B cell (primary cell): ENCODE measurements around the gene MYEF2. TPM values are rescaled to one million over a fixed set of nuclear protein-coding genes. Genes with fewer than 3 reads are reported as not detected.

Experiments
- ATAC-seq: fragments of 200-7000 bp; cut with Tn5 transposase; one replicate; pipeline ENCODE4 v1.10.0; 2021; ENCODE audit warnings: low read depth, mild to moderate bottlenecking, moderate number of reproducible peaks, moderate library complexity
- CTCF ChIA-PET: fragments of 350-600 bp; sonication (Branson Sonifier 250); formaldehyde crosslinking; loops from one replicate; lab custom pipeline; 2021; ENCODE audit warnings: antibody characterized with exemption, inconsistent platforms; lab: Charles Lee
- POLR2A ChIA-PET: fragments of 350-600 bp; sonication (Branson Sonifier 250); formaldehyde crosslinking; loops from one replicate; lab custom pipeline; 2021; ENCODE audit warnings: antibody characterized with exemption; lab: Charles Lee
- DNase-seq: peaks from one replicate; pipeline ENCODE4 v3.0.0; 2013
- H2AFZ ChIP-seq: 2 replicates; pipeline ENCODE4 v1.6.1; 2012; ENCODE audit warnings: mild to moderate bottlenecking, low read depth, low read length; ENCODE audit not compliant: insufficient read depth, poor library complexity, severe bottlenecking
- H3K27ac ChIP-seq, 2 donors: 1 replicate in 1 of 2; 2 replicates in 1 of 2; pipeline ENCODE4 v1.5.1; 2012 to 2013; ENCODE audit warnings: low read length in 2 of 2, mild to moderate bottlenecking in 2 of 2, moderate library complexity in 1 of 2
- H3K27me3 ChIP-seq, 4 experiments: fragments of 200-600 bp in 1 of 4; sonication (generic) in 1 of 4; replicated peaks in 1 of 4; 1 replicate in 2 of 4; 2 replicates in 2 of 4; pipeline versions ENCODE4 v1.6.1 to v1.7.0; 2013 to 2016; ENCODE audit warnings: low read length in 3 of 4, mild to moderate bottlenecking in 2 of 4, mixed read lengths in 1 of 4, moderate library complexity in 1 of 4; ENCODE audit not compliant: insufficient read depth in 4 of 4, control insufficient read depth in 3 of 4; ENCODE audit errors: control extremely low read depth in 1 of 4
- H3K36me3 ChIP-seq, 2 experiments: replicated peaks in 1 of 2; 1 replicate in 1 of 2; 2 replicates in 1 of 2; pipeline versions ENCODE4 v1.6.1 to v1.7.1; 2013; ENCODE audit warnings: low read length in 1 of 2; ENCODE audit not compliant: insufficient read depth in 2 of 2, control insufficient read depth in 1 of 2; ENCODE audit errors: control extremely low read depth in 1 of 2, extremely low read depth in 1 of 2
- H3K4me1 ChIP-seq, 2 donors: fragments of 200-600 bp in 1 of 2; sonication (generic) in 1 of 2; 1 replicate in 1 of 2; 2 replicates in 1 of 2; pipeline versions ENCODE4 v1.5.1 to v1.6.1; 2013 to 2017; ENCODE audit warnings: low read length in 2 of 2; ENCODE audit not compliant: control insufficient read depth in 2 of 2, insufficient read depth in 2 of 2
- H3K4me2 ChIP-seq: replicated peaks from 2 replicates; pipeline ENCODE3; 2012; ENCODE audit warnings: mild to moderate bottlenecking, low read depth, low read length; ENCODE audit not compliant: poor library complexity, severe bottlenecking
- H3K4me3 ChIP-seq, 5 experiments: fragments of 200-600 bp in 1 of 5; sonication (generic) in 1 of 5; 1 replicate in 3 of 5; 2 replicates in 2 of 5; pipeline versions ENCODE4 v1.5.1 to v1.7.0; 2011 to 2016; ENCODE audit warnings: low read length in 4 of 5, mild to moderate bottlenecking in 4 of 5, low read depth in 2 of 5, control low read depth in 1 of 5, moderate library complexity in 1 of 5; ENCODE audit not compliant: insufficient read depth in 1 of 5; ENCODE audit errors: control extremely low read depth in 1 of 5, extremely low read depth in 1 of 5
- H3K79me2 ChIP-seq: fragments of 200-600 bp; sonication (generic); one replicate; pipeline ENCODE4 v1.6.0; 2016; ENCODE audit warnings: low read length; ENCODE audit not compliant: control insufficient read depth, insufficient read depth
- H3K9ac ChIP-seq: fragments of 200-600 bp; sonication (generic); 2 replicates; pipeline ENCODE4 v1.6.1; 2017; ENCODE audit warnings: mild to moderate bottlenecking, low read length, moderate library complexity
- H3K9me3 ChIP-seq, 3 donors: one replicate each; pipeline versions ENCODE4 v1.6.1 to v1.7.1; 2013; ENCODE audit warnings: low read length in 2 of 3; ENCODE audit not compliant: control insufficient read depth in 2 of 3, insufficient read depth in 1 of 3; ENCODE audit errors: control extremely low read depth in 1 of 3
- H4K20me1 ChIP-seq: 2 replicates; pipeline ENCODE4 v1.6.0; 2012; ENCODE audit warnings: mild to moderate bottlenecking, low read length; ENCODE audit not compliant: insufficient read depth, control insufficient read depth, poor library complexity, severe bottlenecking
- H3K27ac Mint-ChIP-seq: one replicate; pipeline ENCODE4 v1.8.0; 2021; ENCODE audit warnings: mixed read lengths
- H3K27me3 Mint-ChIP-seq: one replicate; pipeline ENCODE4 v1.8.0; 2021; ENCODE audit warnings: mixed read lengths
- H3K4me1 Mint-ChIP-seq: one replicate; pipeline ENCODE4 v1.8.0; 2021; ENCODE audit warnings: mixed read lengths
- H3K4me3 Mint-ChIP-seq: one replicate; pipeline ENCODE4 v1.8.0; 2021; ENCODE audit warnings: mixed read lengths
- H3K9me3 Mint-ChIP-seq: one replicate; pipeline ENCODE4 v1.8.0; 2022; ENCODE audit warnings: mixed read lengths; ENCODE audit not compliant: insufficient read depth
- EZH2 ChIP-seq: IDR thresholded peaks from 2 replicates; pipeline ENCODE4 v1.6.1; 2012; ENCODE audit warnings: borderline replicate concordance, low read depth, mild to moderate bottlenecking, moderate library complexity, low read length; ENCODE audit not compliant: insufficient read depth, poor library complexity, severe bottlenecking
- WGBS: methylation state at CpG from one replicate; pipeline ENCODE4 v1.1.5; 2013; ENCODE audit warnings: missing lambda C conversion rate; ENCODE audit not compliant: insufficient coverage; 5-methylcytosine and 5-hydroxymethylcytosine counted together
- intact Hi-C: fragments of 100-400 bp; cut with micrococcal nuclease; formaldehyde crosslinking; loops from one replicate; pipeline ENCODE4 v1.10.0; 2022
- polyA plus RNA-seq: library from polyadenylated mRNA; depleted of rRNA; stranded (reverse); fragments of >200 nt; gene quantifications from 2 replicates; pipeline ENCODE4 v1.2.3, GENCODE V29; 2012
- total RNA-seq, 2 donors: library from RNA; stranded (reverse); fragments of 120-200 nt in 1 of 2; gene quantifications; 1 replicate in 1 of 2; 2 replicates in 1 of 2; pipeline versions ENCODE4 v1.2.3 to v1.2.4, GENCODE V29; 2013 to 2022
- TF ChIP-seq, protein P1 (sequence below): fragments of 200-600 bp; IDR thresholded peaks from one replicate; pipeline ENCODE4 v1.8.0; 2022; ENCODE audit warnings: antibody characterized with exemption, mild to moderate bottlenecking

The MYEF2 gene
- total and polyA plus RNA-seq, 2 donors (not counting 1 experiment from before 2014, with no cell fraction given): 3.9 to 34.3 TPM

DNA sequence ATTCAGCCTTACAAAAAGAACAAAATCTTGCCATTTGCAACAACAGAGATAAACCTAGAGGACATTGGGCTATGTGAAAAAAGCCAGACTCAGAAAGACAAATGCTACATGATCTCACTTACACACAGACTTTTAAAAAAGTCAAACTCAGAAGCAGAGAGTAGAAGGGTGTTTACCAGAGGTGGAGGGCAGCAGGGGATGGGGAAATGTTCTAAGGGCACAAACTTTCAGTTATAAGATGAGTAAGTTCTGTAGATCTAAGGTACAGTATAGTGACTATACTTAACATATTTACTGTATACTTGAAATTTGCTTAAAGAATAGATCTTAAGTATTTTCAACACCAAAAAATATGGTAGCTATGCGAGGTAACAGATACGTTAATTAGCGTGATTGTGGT lies 3.0 kb downstream of the MYEF2 start:
- H3K4me3 Mint-ChIP-seq: no peak overlapping the region

GRCh38 chr15:48170981-48171380 lies 7.1 kb downstream of the MYEF2 start:
- DNase-seq (no peak), ATAC-seq (no peak)
- no peaks in the 10 kb centered on the region for H4K20me1 ChIP-seq
- no peak overlapping the region for H3K4me2 ChIP-seq
- H3K27ac Mint-ChIP-seq: no peak overlapping the region
- H3K36me3 ChIP-seq: no peaks in the 10 kb centered on the region
- H3K4me3 ChIP-seq: no peak overlapping the region
- H3K4me1 Mint-ChIP-seq: peaks cover 5% of the 10 kb centered on the region
- CTCF ChIA-PET: no interaction called here
- no peaks in the 10 kb centered on the region for H3K27me3 Mint-ChIP-seq
- H2AFZ ChIP-seq: no peak overlapping the region
- H3K27me3 ChIP-seq: no peaks in the 10 kb centered on the region
- peaks cover 2% of the 10 kb centered on the region for H3K9me3 Mint-ChIP-seq
- H3K27ac ChIP-seq: no peak overlapping the region
- no peak overlapping the region for H3K4me3 Mint-ChIP-seq
- intact Hi-C loops: no loop called here
- TF ChIP-seq EZH2: no peak
- TF ChIP-seq, protein P1, sequence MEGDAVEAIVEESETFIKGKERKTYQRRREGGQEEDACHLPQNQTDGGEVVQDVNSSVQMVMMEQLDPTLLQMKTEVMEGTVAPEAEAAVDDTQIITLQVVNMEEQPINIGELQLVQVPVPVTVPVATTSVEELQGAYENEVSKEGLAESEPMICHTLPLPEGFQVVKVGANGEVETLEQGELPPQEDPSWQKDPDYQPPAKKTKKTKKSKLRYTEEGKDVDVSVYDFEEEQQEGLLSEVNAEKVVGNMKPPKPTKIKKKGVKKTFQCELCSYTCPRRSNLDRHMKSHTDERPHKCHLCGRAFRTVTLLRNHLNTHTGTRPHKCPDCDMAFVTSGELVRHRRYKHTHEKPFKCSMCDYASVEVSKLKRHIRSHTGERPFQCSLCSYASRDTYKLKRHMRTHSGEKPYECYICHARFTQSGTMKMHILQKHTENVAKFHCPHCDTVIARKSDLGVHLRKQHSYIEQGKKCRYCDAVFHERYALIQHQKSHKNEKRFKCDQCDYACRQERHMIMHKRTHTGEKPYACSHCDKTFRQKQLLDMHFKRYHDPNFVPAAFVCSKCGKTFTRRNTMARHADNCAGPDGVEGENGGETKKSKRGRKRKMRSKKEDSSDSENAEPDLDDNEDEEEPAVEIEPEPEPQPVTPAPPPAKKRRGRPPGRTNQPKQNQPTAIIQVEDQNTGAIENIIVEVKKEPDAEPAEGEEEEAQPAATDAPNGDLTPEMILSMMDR: no peak
- H3K9me3 ChIP-seq: peaks cover 0 to 4% (median 3%) of the 10 kb centered on the region in 3 donors
- POLR2A ChIA-PET: no interaction called here
- no peak overlapping the region for H3K9ac ChIP-seq
- peaks cover 26% of the 10 kb centered on the region for H3K79me2 ChIP-seq
- WGBS: no CpG with 5 or more reads among the region's 1 CpG
- no peaks in the 10 kb centered on the region for H3K4me1 ChIP-seq

More for the DNA sequence above, 3.0 kb downstream of the MYEF2 start:
- no peak overlapping the region for H3K4me2 ChIP-seq
- peaks cover 33% of the 10 kb centered on the region for H3K79me2 ChIP-seq
- H3K4me3 ChIP-seq: no peak overlapping the region
- peaks cover 18% of the 10 kb centered on the region for H3K4me1 Mint-ChIP-seq
- no CpG with 5 or more reads among the region's 3 CpGs for WGBS
- H3K27me3 Mint-ChIP-seq: peaks cover 5% of the 10 kb centered on the region
- no peak overlapping the region for H3K27ac Mint-ChIP-seq
- no peak overlapping the region for H3K27ac ChIP-seq
- ChIA-PET CTCF (no interaction called here), POLR2A (no interaction called here)
- TF ChIP-seq EZH2: no peak
- TF ChIP-seq, protein P1: no peak
- ATAC-seq (no peak), DNase-seq (no peak)
- no peak overlapping the region for H3K9ac ChIP-seq
- no peaks in the 10 kb centered on the region for H4K20me1 ChIP-seq
- H3K36me3 ChIP-seq: no peaks in the 10 kb centered on the region
- H3K9me3 Mint-ChIP-seq: peaks cover 2% of the 10 kb centered on the region
- intact Hi-C loops: loop anchor here (5.0 kb wide), 3 partner anchors 637 to 1447 kb away; partner anchors contain the start of genes CEP152, DTWD1, EID1 and FAM227B
- H2AFZ ChIP-seq: no peak overlapping the region
- peaks cover 0 to 4% (median 3%) of the 10 kb centered on the region in 3 donors for H3K9me3 ChIP-seq
- no peaks in the 10 kb centered on the region for H3K27me3 ChIP-seq
- H3K4me1 ChIP-seq: peaks cover 8 to 11% of the 10 kb centered on the region in 2 donors
